GM12878 (cell line): ENCODE data around the gene CDC37. TPM values are rescaled to one million over a fixed set of nuclear protein-coding genes. Genes with fewer than 3 reads are reported as not detected.

Experiments
- ASH2L ChIP-seq: fragments of 300-600, 200-600 bp; sonication (generic); IDR thresholded peaks from 2 replicates; pipeline ENCODE4 v1.6.1; 2017; ENCODE audit warnings: low read depth, mild to moderate bottlenecking, borderline replicate concordance
- ATF2 ChIP-seq: IDR thresholded peaks from 2 replicates; pipeline ENCODE4 v1.6.1; 2012; ENCODE audit warnings: low read length, inconsistent platforms
- BCLAF1 ChIP-seq: fragments of 450-650 bp; IDR thresholded peaks from 2 replicates; pipeline ENCODE4 v1.6.1; 2017; ENCODE audit warnings: antibody characterized with exemption, mild to moderate bottlenecking, moderate library complexity
- CEBPZ ChIP-seq: fragments of 150-350 bp; IDR thresholded peaks from 2 replicates; pipeline ENCODE4 v1.6.1; 2016; ENCODE audit warnings: low read depth, low read length
- CHD4 ChIP-seq: fragments of 200-600 bp; sonication (generic); IDR thresholded peaks from 2 replicates; pipeline ENCODE4 v1.6.1; 2016; ENCODE audit warnings: mild to moderate bottlenecking
- EP300 ChIP-seq, 2 experiments: fragments of 150-350 bp in 1 of 2; IDR thresholded peaks; 2 replicates each; pipeline ENCODE4 v1.6.1; 2011 to 2012; ENCODE audit warnings: low read depth in 2 of 2, low read length in 2 of 2, borderline replicate concordance in 1 of 2, improper control_type of control experiment in 1 of 2, inconsistent platforms in 1 of 2; ENCODE audit not compliant: control insufficient read depth in 1 of 2
- KAT2A ChIP-seq: conservative IDR thresholded peaks from 2 replicates; pipeline ENCODE4 v1.6.1; 2011; ENCODE audit warnings: low read depth, low read length; ENCODE audit not compliant: control insufficient read depth
- MXI1 ChIP-seq: fragments of 150-350 bp; IDR thresholded peaks from 2 replicates; pipeline ENCODE4 v1.6.1; 2011; ENCODE audit warnings: low read depth, mild to moderate bottlenecking, inconsistent platforms, low read length, improper control_type of control experiment
- NR2F1 ChIP-seq: fragments of 450-650 bp; conservative IDR thresholded peaks from 2 replicates; pipeline ENCODE4 v1.6.1; 2017; ENCODE audit warnings: mild to moderate bottlenecking
- POLR2AphosphoS2 ChIP-seq: IDR thresholded peaks from 2 replicates; pipeline ENCODE4 v1.6.1; 2011; ENCODE audit warnings: low read depth, mild to moderate bottlenecking, low read length, improper control_type of control experiment, moderate library complexity
- PRDM15 ChIP-seq: fragments of 450-650 bp; formaldehyde crosslinking; IDR thresholded peaks from 2 replicates; pipeline ENCODE4 v1.4.0; 2020; ENCODE audit warnings: mild to moderate bottlenecking, moderate library complexity
- RCOR1 ChIP-seq: conservative IDR thresholded peaks from 2 replicates; pipeline ENCODE4 v1.6.1; 2012; ENCODE audit warnings: low read depth, low read length, improper control_type of control experiment
- RELA ChIP-seq: fragments of 450-650 bp; IDR thresholded peaks from 2 replicates; pipeline ENCODE4 v1.8.0; 2014; ENCODE audit warnings: borderline replicate concordance; ENCODE audit not compliant: partially characterized antibody
- SREBF1 ChIP-seq: IDR thresholded peaks from 2 replicates; pipeline ENCODE4 v1.6.1; 2012; ENCODE audit warnings: mild to moderate bottlenecking, low read length
- SRF ChIP-seq, 2 experiments: IDR thresholded peaks; 2 replicates each; pipeline ENCODE4 v1.6.1; 2011; ENCODE audit warnings: low read depth in 2 of 2, low read length in 2 of 2, mild to moderate bottlenecking in 1 of 2, moderate library complexity in 1 of 2
- TBL1XR1 ChIP-seq: IDR thresholded peaks from 2 replicates; pipeline ENCODE4 v1.6.1; 2012; ENCODE audit warnings: low read depth, low read length, improper control_type of control experiment
- ZNF207 ChIP-seq: fragments of 450-650 bp; IDR thresholded peaks from 2 replicates; pipeline ENCODE4 v1.6.1; 2014; ENCODE audit warnings: antibody characterized with exemption, mild to moderate bottlenecking, borderline replicate concordance
- ZSCAN29 ChIP-seq: fragments of 450-650 bp; IDR thresholded peaks from 2 replicates; pipeline ENCODE4 v1.6.1; 2017; ENCODE audit warnings: mild to moderate bottlenecking, moderate library complexity
- polyA plus RNA-seq, 11 experiments: library from polyadenylated mRNA; depleted of rRNA in 4 of 11; unstranded in 6 of 11; stranded (reverse) in 5 of 11; fragments of >200 nt; fragmentation: Nextera tagmentation in 4 of 11; fragmentation: Illumina TruSeq in 1 of 11; extraction: Ambion mirVana in 4 of 11; extraction: Trizol in 1 of 11; gene quantifications; 1 replicate in 1 of 11; 2 replicates in 10 of 11; pipeline versions ENCODE4 v1.2.1 to v1.2.3, GENCODE V29; 2011 to 2016; ENCODE audit warnings: inconsistent platforms in 2 of 11, missing spikeins in 2 of 11, low read depth in 1 of 11
- total RNA-seq, 4 experiments: library from RNA; depleted of rRNA in 3 of 4; stranded (reverse); fragments of >200 nt in 3 of 4; fragmentation: Illumina TruSeq in 1 of 4; extraction: Trizol in 1 of 4; gene quantifications; 2 replicates each; pipeline versions ENCODE4 v1.2.1 to v1.2.3, GENCODE V29; 2013 to 2021

CDC37 gene
- total and polyA plus RNA-seq, 10 of the 15 experiments (the other 5 are each of a cell fraction or from before 2014, with no cell fraction given) = 4.7 to 265 (median 176) TPM

- TF ChIP-seq KAT2A = no peak
- TF ChIP-seq TBL1XR1 = 0 out of 2 replicates have a peak, but pooled peaks have one; percentile 35
- no peak for TF ChIP-seq SRF (IDR thresholded peaks at IDR 0.05; ENCODE audit: low read depth in 2 of 2, low read length in 2 of 2)
- TF ChIP-seq ASH2L = no peak
- TF ChIP-seq SREBF1 = no peak
- no peak for TF ChIP-seq POLR2AphosphoS2
- TF ChIP-seq ATF2 = no peak
- TF ChIP-seq MXI1 = 0 out of 2 replicates have a peak, but pooled peaks have one; percentile 11
- no peak for TF ChIP-seq ZNF207
- TF ChIP-seq EP300 (IDR thresholded peaks at IDR 0.05; ENCODE audit: borderline replicate concordance in 1 of 2, control insufficient read depth in 1 of 2, low read depth in 2 of 2, low read length in 2 of 2) = peak in 1 of 2 experiments; percentile 38; a peak in 1 of 4 replicates
- no peak for TF ChIP-seq CEBPZ
- TF ChIP-seq PRDM15 (CRISPR knock-in tag) = no peak; the same call in 1 of the 2 replicates
- peak; percentile 78 for TF ChIP-seq NR2F1
- TF ChIP-seq BCLAF1 = no peak
- TF ChIP-seq RCOR1 = peak; percentile 83; the same call in 1 of the 2 replicates
- TF ChIP-seq CHD4 = no peak; the same call in 1 of the 2 replicates
- peak; percentile 52 for TF ChIP-seq RELA
- no peak for TF ChIP-seq ZSCAN29
Observed at GRCh38 chr19:10431254-10431942, 28.1 kb upstream of the CDC37 start (continued).
